ENCODE data around the gene PCBP3. TPM values are rescaled to one million over a fixed set of nuclear protein-coding genes. Genes with fewer than 3 reads are reported as not detected.

PCBP3 gene
- total and polyA plus RNA-seq, 2 experiments from 2014 or later, result 3.4 to 4.3 TPM

- no peak for DNase-seq (ENCODE audit: low read depth in 1 of 2, low spot score in 1 of 2)
- no peak overlapping the region for H3K27ac ChIP-seq
- H3K4me1 ChIP-seq (ENCODE audit: low read depth), result no peaks in the 10 kb centered on the region
- H3K36me3 ChIP-seq, result peaks cover 6% of the 10 kb centered on the region
- H3K4me3 ChIP-seq, result no peak overlapping the region
- no peaks in the 10 kb centered on the region for H3K9me3 ChIP-seq (ENCODE audit: low read depth)
- no peak for TF ChIP-seq CTCF (IDR thresholded peaks at IDR 0.05; ENCODE audit: low read depth, low read length)
- H3K27me3 ChIP-seq, result peaks cover 4% of the 10 kb centered on the region
Observed at GRCh38 chr21:45980697-45981096, 337.2 kb downstream of the PCBP3 start.

DNA sequence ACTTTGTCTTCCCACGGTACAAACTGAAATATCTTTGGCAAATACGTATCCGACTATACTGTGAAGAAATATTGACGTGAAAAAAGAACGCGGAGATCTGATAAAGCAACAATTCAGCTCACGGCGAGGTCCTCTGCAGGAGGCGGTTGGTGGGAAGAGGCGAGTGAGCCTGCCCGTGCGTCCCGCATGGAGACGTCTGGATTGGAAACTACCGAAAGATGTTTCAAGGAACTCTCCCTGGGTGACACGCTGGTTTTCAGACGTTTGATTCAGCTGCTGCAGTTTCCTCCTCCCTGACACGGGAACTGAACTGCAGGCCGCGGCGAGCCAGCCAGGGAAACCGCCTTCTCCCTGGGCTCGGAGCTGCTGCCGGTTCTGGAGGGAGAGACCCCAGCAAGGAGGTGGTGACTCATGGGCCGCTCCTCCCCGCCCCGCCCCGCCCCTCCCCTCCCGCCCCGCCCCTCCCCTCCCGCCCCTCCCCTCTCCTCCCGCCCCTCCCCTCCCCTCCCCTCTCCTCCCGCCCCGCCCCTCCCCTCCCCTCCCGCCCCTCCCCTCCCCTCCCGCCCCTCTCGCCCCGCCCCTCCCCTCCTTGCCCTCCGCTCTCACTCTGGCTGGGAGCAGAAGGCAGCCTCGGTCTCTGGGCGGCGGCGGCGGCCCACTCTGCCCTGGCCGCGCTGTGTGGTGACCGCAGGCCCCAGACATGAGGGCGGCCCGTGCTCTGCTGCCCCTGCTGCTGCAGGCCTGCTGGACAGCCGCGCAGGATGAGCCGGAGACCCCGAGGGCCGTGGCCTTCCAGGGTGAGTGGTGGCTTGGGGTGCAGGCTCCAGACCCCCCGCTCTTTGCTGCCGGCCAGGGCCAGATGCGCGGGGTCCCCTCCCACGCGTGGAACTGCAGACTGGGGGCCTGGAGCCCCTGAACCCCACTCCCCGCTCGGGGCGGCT, 337.9 kb downstream of the PCBP3 start, which contains the start of gene COL6A1:
Gene COL6A1, plus strand, starts transcription at position 620 of the 941 bp plus-strand sequence. Its CDS starts 81 bp downstream, at position 701.
- H3K27me3 ChIP-seq, result no peaks in the 10 kb centered on the region
- no peak for TF ChIP-seq CTCF (IDR thresholded peaks at IDR 0.05; ENCODE audit: low read depth, low read length)
- peak within 1 kb of the TSS; percentile 68 for H3K4me3 ChIP-seq
- peaks cover 6% of the 10 kb centered on the region for H3K36me3 ChIP-seq
- no peaks in the 10 kb centered on the region for H3K9me3 ChIP-seq (ENCODE audit: low read depth)
- no peaks in the 10 kb centered on the region for H3K4me1 ChIP-seq (ENCODE audit: low read depth)
- peak; percentile 85 to 94 for DNase-seq (ENCODE audit: low read depth in 1 of 2, low spot score in 1 of 2)
- peak within 1 kb of the TSS; percentile 64 for H3K27ac ChIP-seq

DNA sequence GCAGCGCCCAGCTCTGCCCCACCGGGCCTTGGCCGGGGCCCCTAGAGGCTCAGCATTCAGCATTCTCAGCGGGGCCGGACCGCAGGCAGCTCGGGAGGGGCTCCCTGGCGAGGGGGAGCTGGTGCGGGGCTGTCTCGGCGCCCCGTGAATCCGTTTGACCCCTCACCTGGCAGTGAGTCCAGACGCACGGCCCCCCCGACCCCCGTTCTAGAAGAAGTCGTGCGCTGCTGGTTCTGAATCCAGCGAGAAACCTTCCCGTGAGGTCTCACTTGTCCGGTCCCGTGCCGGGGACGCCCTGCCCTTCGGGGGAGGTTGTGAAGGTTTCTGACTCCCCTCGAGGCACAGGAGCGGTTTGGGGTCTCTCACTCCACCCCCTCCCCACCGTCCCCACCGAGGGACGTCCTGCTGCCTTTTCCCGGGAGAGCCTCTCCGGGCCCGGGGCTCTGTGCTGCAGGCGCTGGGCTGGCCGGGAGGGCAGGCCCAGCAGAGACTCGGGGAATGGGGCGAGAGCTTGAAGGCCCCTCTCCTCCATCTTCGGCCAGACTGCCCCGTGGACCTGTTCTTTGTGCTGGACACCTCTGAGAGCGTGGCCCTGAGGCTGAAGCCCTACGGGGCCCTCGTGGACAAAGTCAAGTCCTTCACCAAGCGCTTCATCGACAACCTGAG, 338.7 kb downstream of the PCBP3 start:
- peak overlapping the region; percentile 42 for H3K27ac ChIP-seq
- no peak for TF ChIP-seq CTCF (IDR thresholded peaks at IDR 0.05; ENCODE audit: low read depth, low read length)
- no peaks in the 10 kb centered on the region for H3K4me1 ChIP-seq (ENCODE audit: low read depth)
- H3K36me3 ChIP-seq, result peaks cover 13% of the 10 kb centered on the region
- H3K27me3 ChIP-seq, result no peaks in the 10 kb centered on the region
- H3K9me3 ChIP-seq (ENCODE audit: low read depth), result no peaks in the 10 kb centered on the region
- DNase-seq (ENCODE audit: low read depth in 1 of 2, low spot score in 1 of 2), result peak; percentile 25 to 43
- H3K4me3 ChIP-seq, result peak overlapping the region; percentile 68

GRCh38 chr21:45982758-45983648, 339.5 kb downstream of the PCBP3 start:
- DNase-seq (ENCODE audit: low read depth in 1 of 2, low spot score in 1 of 2), result no peak
- no peak overlapping the region for H3K27ac ChIP-seq
- TF ChIP-seq CTCF (IDR thresholded peaks at IDR 0.05; ENCODE audit: low read depth, low read length), result no peak

DNA sequence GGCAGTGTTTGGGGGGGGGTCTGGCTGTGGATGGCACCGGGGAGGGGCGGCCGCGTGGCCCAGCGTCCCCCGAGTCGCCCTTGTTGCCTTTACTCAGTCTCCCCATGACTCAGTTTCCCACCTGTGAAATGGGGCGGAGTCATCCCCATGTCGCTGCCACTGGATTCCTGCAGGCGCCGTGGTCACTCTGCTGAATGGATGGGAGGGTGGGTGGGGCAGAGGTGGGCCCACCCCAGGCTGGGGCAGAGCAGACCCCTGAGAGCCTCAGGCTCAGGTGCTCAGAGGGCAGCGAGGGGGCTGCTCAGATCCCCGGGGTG, 340.1 kb downstream of the PCBP3 start:
- H3K4me3 ChIP-seq, result no peak overlapping the region

More at GRCh38 chr21:45982758-45983648, 339.5 kb downstream of the PCBP3 start:
- peak overlapping the region; percentile 68 for H3K4me3 ChIP-seq
- no peaks in the 10 kb centered on the region for H3K27me3 ChIP-seq
- H3K9me3 ChIP-seq (ENCODE audit: low read depth), result no peaks in the 10 kb centered on the region
- H3K4me1 ChIP-seq (ENCODE audit: low read depth), result no peaks in the 10 kb centered on the region
- peaks cover 13% of the 10 kb centered on the region for H3K36me3 ChIP-seq

More for the DNA sequence above, 340.1 kb downstream of the PCBP3 start:
- no peak for TF ChIP-seq CTCF (IDR thresholded peaks at IDR 0.05; ENCODE audit: low read depth, low read length)
- H3K9me3 ChIP-seq (ENCODE audit: low read depth), result no peaks in the 10 kb centered on the region
- DNase-seq (ENCODE audit: low read depth in 1 of 2, low spot score in 1 of 2), result no peak
- H3K4me1 ChIP-seq (ENCODE audit: low read depth), result no peaks in the 10 kb centered on the region
- no peaks in the 10 kb centered on the region for H3K27me3 ChIP-seq
- H3K36me3 ChIP-seq, result peaks cover 13% of the 10 kb centered on the region
- no peak overlapping the region for H3K27ac ChIP-seq
